GM21367 (cell line): ENCODE data around the gene ATP8B1.
"Not testable (repeated sequence)": the region's sequence is repeated elsewhere in the genome, so short reads cannot be mapped to it uniquely, and the experiment has no call there.

Experiments
- ATAC-seq: cut with Tn5 transposase; IDR thresholded peaks from one replicate; pipeline ENCODE4 v1.9.1; 2021; ENCODE audit not compliant: unreplicated experiment

The ATP8B1 gene

GRCh38 chr18:57803103-57803969 lies at the start of gene ATP8B1:
Gene ATP8B1 (minus strand): TSS chr18:57803315. CDS start chr18:57731807, 71,508 bp downstream.
- no peak for ATAC-seq

- ATAC-seq = no peak
Measured at GRCh38 chr18:57850063-57850462, 46.9 kb upstream of the ATP8B1 start.

GRCh38 chr18:57848374-57848773 lies 45.3 kb upstream of the ATP8B1 start:
- ATAC-seq = not testable (repeated sequence)

- ATAC-seq = not testable (repeated sequence)
Measured at GRCh38 chr18:57847431-57847830, 44.3 kb upstream of the ATP8B1 start.

- no peak for ATAC-seq
Measured at GRCh38 chr18:57846258-57846657, 43.1 kb upstream of the ATP8B1 start.

- ATAC-seq = no peak
Measured at GRCh38 chr18:57845605-57846074, 42.5 kb upstream of the ATP8B1 start.

- no peak for ATAC-seq
Measured at GRCh38 chr18:57844319-57844718, 41.2 kb upstream of the ATP8B1 start.

- no peak for ATAC-seq
Measured at GRCh38 chr18:57843386-57843785, 40.3 kb upstream of the ATP8B1 start.

GRCh38 chr18:57841568-57841967 lies 38.5 kb upstream of the ATP8B1 start:
- peak; percentile 34 for ATAC-seq

- no peak for ATAC-seq
Measured at GRCh38 chr18:57839942-57840381, 36.8 kb upstream of the ATP8B1 start.

- peak; percentile 83 for ATAC-seq
Measured at GRCh38 chr18:57837917-57838548, 34.9 kb upstream of the ATP8B1 start.

GRCh38 chr18:57836557-57836956 lies 33.4 kb upstream of the ATP8B1 start:
- ATAC-seq = no peak

- ATAC-seq = no peak
Measured at GRCh38 chr18:57835904-57836303, 32.8 kb upstream of the ATP8B1 start.

GRCh38 chr18:57834616-57835015 lies 31.5 kb upstream of the ATP8B1 start:
- no peak for ATAC-seq

GRCh38 chr18:57833441-57834101 lies 30.5 kb upstream of the ATP8B1 start:
- peak; percentile 34 for ATAC-seq

- ATAC-seq = no peak
Measured at GRCh38 chr18:57832730-57833129, 29.6 kb upstream of the ATP8B1 start.

- ATAC-seq = no peak
Measured at GRCh38 chr18:57831597-57832377, 28.7 kb upstream of the ATP8B1 start.

- no peak for ATAC-seq
Measured at GRCh38 chr18:57827646-57828045, 24.5 kb upstream of the ATP8B1 start.

GRCh38 chr18:57826252-57826651 lies 23.1 kb upstream of the ATP8B1 start:
- ATAC-seq = no peak

- ATAC-seq = not testable (repeated sequence)
Measured at GRCh38 chr18:57820583-57820982, 17.5 kb upstream of the ATP8B1 start.
